GM12875 (cell line): ENCODE data around the gene KLK7.

Experiments used
- H3K4me3 ChIP-seq: one replicate; pipeline ENCODE4 v1.5.1; 2011; ENCODE audit warnings: low read depth, low read length, control low read depth
- CTCF ChIP-seq: IDR thresholded peaks from 2 replicates; pipeline ENCODE4 v1.5.1; 2011; ENCODE audit warnings: low read depth, mild to moderate bottlenecking, control low read depth, inconsistent platforms, low read length, moderate library complexity, borderline replicate concordance; ENCODE audit not compliant: insufficient read depth

The KLK7 gene

GRCh38 chr19:50983625-50984292 is at the start of gene KLK7:
KLK7 (minus strand) TSS chr19:50983917; CDS start chr19:50982399, 1,518 bp downstream.
- no peak for TF ChIP-seq CTCF
- H3K4me3 ChIP-seq, result no peak within 1 kb of the TSS

GRCh38 chr19:51031880-51032225 is 48.1 kb upstream of the KLK7 start:
- H3K4me3 ChIP-seq, result no peak overlapping the region
- no peak for TF ChIP-seq CTCF

- no peak for TF ChIP-seq CTCF
These were observed 47.6 kb upstream of the KLK7 start for GRCh38 chr19:51031220-51031879.

GRCh38 chr19:51030631-51031030 is 46.9 kb upstream of the KLK7 start:
- H3K4me3 ChIP-seq, result no peak overlapping the region
- no peak for TF ChIP-seq CTCF

More at GRCh38 chr19:51031220-51031879, 47.6 kb upstream of the KLK7 start:
- H3K4me3 ChIP-seq, result no peak overlapping the region

GRCh38 chr19:51029718-51030117 is 46.0 kb upstream of the KLK7 start:
- no peak overlapping the region for H3K4me3 ChIP-seq
- no peak for TF ChIP-seq CTCF

GRCh38 chr19:51027873-51028272 is 44.2 kb upstream of the KLK7 start:
- TF ChIP-seq CTCF, result no peak
- H3K4me3 ChIP-seq, result no peak overlapping the region

GRCh38 chr19:51027126-51027806 is 43.5 kb upstream of the KLK7 start:
- no peak overlapping the region for H3K4me3 ChIP-seq
- TF ChIP-seq CTCF, result no peak
